ENCODE measurements around the gene C1GALT1C1. TPM values are rescaled to one million over a fixed set of nuclear protein-coding genes. Genes with fewer than 3 reads are reported as not detected.

The C1GALT1C1 gene
- total RNA-seq: 10 to 100 TPM; 16.6 to 17.9 TPM
- polyA plus RNA-seq (2013, experiment 1 of 2): 19.2 TPM
- polyA plus RNA-seq (2013, experiment 2 of 2): 19.0 TPM
- long read RNA-seq, experiment 1, transcript C1GALT1C1-201 (2 exons, 1,613 nt): major isoform, 9 of 14 reads
- long read RNA-seq, experiment 1, partial matches to known transcripts: 0 of 14 reads
- long read RNA-seq, experiment 1, other reads (novel, unspliced or antisense): 5 of 14 reads
- long read RNA-seq, experiment 2, transcript C1GALT1C1-201 (2 exons, 1,613 nt): major isoform, 18 of 21 reads
- long read RNA-seq, experiment 2, partial matches to known transcripts: 1 of 21 reads
- long read RNA-seq, experiment 2, other reads (novel, unspliced or antisense): 2 of 21 reads
- long read RNA-seq, experiment 3, transcript C1GALT1C1-201 (2 exons, 1,613 nt): major isoform, 66 of 70 reads
- long read RNA-seq, experiment 3, partial matches to known transcripts: 1 of 70 reads
- long read RNA-seq, experiment 3, other reads (novel, unspliced or antisense): 3 of 70 reads
- long read RNA-seq, experiment 4, transcript C1GALT1C1-201 (2 exons, 1,613 nt): major isoform, 15 of 16 reads
- long read RNA-seq, experiment 4, partial matches to known transcripts: 0 of 16 reads
- long read RNA-seq, experiment 4, other reads (novel, unspliced or antisense): 1 of 16 reads

GRCh38 chrX:120629667-120630537 lies at the start of gene C1GALT1C1:
Gene C1GALT1C1, minus strand, starts transcription at chrX:120630054. Its CDS starts 2,888 bp downstream, at chrX:120627166.
- TF ChIP-seq, protein P1, sequence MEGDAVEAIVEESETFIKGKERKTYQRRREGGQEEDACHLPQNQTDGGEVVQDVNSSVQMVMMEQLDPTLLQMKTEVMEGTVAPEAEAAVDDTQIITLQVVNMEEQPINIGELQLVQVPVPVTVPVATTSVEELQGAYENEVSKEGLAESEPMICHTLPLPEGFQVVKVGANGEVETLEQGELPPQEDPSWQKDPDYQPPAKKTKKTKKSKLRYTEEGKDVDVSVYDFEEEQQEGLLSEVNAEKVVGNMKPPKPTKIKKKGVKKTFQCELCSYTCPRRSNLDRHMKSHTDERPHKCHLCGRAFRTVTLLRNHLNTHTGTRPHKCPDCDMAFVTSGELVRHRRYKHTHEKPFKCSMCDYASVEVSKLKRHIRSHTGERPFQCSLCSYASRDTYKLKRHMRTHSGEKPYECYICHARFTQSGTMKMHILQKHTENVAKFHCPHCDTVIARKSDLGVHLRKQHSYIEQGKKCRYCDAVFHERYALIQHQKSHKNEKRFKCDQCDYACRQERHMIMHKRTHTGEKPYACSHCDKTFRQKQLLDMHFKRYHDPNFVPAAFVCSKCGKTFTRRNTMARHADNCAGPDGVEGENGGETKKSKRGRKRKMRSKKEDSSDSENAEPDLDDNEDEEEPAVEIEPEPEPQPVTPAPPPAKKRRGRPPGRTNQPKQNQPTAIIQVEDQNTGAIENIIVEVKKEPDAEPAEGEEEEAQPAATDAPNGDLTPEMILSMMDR (conservative IDR thresholded peaks at IDR 0.05): no peak
- Histone ChIP-seq H3K9ac (ENCODE audit: extremely low read depth, low read length, poor library complexity, severe bottlenecking) (peak within 1 kb of the TSS; percentile 68), H3K4me3 (ENCODE audit: low read length) (peak within 1 kb of the TSS; percentile 86), H3K4me1 (ENCODE audit: control insufficient read depth, insufficient read depth, low read length) (no peaks in the 10 kb centered on the region), H3K36me3 (ENCODE audit: control insufficient read depth, insufficient read depth, low read length) (no peaks in the 10 kb centered on the region), H3K9me3 (ENCODE audit: control insufficient read depth, low read length) (no peaks in the 10 kb centered on the region), H3K27ac (ENCODE audit: low read depth, low read length) (peak within 1 kb of the TSS; percentile 52), H3K27me3 (ENCODE audit: control insufficient read depth, insufficient read depth, low read length, poor library complexity, severe bottlenecking) (no peaks in the 10 kb centered on the region)
- Mint-ChIP-seq H3K27me3 (ENCODE audit: insufficient read depth) (no peaks in the 10 kb centered on the region), H3K36me3 (ENCODE audit: low read depth) (no peaks in the 10 kb centered on the region), H3K27ac (peak within 1 kb of the TSS; percentile 86), H3K4me3 (peak within 1 kb of the TSS; percentile 67), H3K4me1 (no peaks in the 10 kb centered on the region), H3K9me3 (peaks cover 20% of the 10 kb centered on the region)
- 1% methylated on average over 63 of the region's 68 CpGs; no CpG with 5 or more reads in 1 of the 2 experiments for WGBS, 2 experiments (ENCODE audit: insufficient coverage in 1 of 2, insufficient read length in 1 of 2)
- DNase-seq: peak; percentile 95

DNA sequence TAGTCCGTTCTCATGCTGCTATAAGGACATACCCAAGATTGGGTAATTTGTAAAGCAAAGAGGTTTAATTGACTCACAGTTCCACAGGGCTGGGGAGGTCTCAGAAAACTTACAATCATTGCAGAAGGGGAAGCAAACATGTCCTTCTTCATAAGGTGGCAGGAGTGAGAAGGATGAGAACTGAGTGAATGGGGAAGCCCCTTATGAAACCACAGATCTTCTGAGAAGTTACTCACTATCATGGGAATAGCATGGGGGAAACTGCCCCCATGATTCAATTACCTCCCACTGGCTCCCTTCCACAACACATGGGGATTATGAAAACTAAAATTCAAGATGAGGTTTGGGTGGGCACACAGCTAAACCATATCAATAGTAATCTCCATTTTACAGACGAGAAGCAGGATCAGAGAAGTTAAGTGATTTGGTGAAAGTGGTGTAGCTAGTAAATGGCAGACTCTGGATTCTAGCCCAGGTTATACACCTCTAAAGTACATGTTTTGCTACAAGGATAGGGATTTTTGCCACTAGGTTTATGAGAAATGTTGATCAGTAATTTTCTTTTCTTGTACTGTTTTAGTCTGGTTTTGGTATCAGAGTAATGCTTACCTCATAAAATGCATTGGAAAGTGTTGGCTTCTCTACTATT lies 47.3 kb upstream of the C1GALT1C1 start:
- no peak overlapping the region for H3K27ac Mint-ChIP-seq
- TF ChIP-seq, protein P1 (conservative IDR thresholded peaks at IDR 0.05): no peak
- peaks cover under 1% of the 10 kb centered on the region for H3K4me1 Mint-ChIP-seq
- no peak overlapping the region for H3K4me3 Mint-ChIP-seq
- no peaks in the 10 kb centered on the region for H3K4me1 ChIP-seq (ENCODE audit: control insufficient read depth, insufficient read depth, low read length)
- no peaks in the 10 kb centered on the region for H3K36me3 ChIP-seq (ENCODE audit: control insufficient read depth, insufficient read depth, low read length)
- DNase-seq: no peak
- WGBS, 2 experiments (ENCODE audit: insufficient coverage in 1 of 2, insufficient read length in 1 of 2): 100% methylated on average over 2 of the region's 2 CpGs; no CpG with 5 or more reads in 1 of the 2 experiments
- no peaks in the 10 kb centered on the region for H3K27me3 ChIP-seq (ENCODE audit: control insufficient read depth, insufficient read depth, low read length, poor library complexity, severe bottlenecking)
- no peak overlapping the region for H3K27ac ChIP-seq (ENCODE audit: low read depth, low read length)
- H3K4me3 ChIP-seq (ENCODE audit: low read length): no peak overlapping the region
- no peaks in the 10 kb centered on the region for H3K27me3 Mint-ChIP-seq (ENCODE audit: insufficient read depth)
- no peaks in the 10 kb centered on the region for H3K36me3 Mint-ChIP-seq (ENCODE audit: low read depth)
- no peaks in the 10 kb centered on the region for H3K9me3 ChIP-seq (ENCODE audit: control insufficient read depth, low read length)
- no peak overlapping the region for H3K9ac ChIP-seq (ENCODE audit: extremely low read depth, low read length, poor library complexity, severe bottlenecking)
- peaks cover 41% of the 10 kb centered on the region for H3K9me3 Mint-ChIP-seq
